ENCODE data around the gene GBP3.

Gene GBP3

DNA sequence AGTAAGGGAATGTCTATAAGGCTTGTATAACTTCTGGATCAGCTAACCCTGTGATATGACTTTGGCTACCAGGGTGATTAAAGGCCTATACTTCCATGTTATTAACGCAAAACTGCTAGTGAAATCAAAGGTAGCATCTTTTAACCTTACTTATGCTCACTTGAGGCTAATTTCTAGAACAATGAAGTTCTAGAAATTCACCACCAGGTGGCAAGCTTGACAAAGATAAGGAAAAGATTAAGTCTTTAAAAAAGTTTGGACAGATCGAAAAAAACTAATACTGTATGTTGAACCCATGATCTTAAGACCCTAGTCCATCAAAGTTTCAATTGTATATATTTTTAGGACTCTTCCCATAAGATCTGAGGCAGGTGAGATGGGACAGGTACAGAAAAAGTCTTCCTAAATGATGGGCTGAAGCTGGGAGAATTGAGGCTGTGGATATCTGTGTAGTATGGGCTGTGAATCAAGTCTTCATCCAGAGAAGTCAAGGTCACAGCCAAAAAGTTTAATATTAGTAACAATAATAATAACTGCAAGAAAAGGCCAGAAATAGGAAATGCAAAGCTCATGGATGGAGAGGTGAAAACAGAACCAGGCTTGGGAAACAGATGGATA is 49.0 kb downstream of the GBP3 start:
- no peak for DNase-seq (ENCODE audit: low read depth, low spot score)
- no peak overlapping the region for H3K9ac ChIP-seq (ENCODE audit: insufficient read length, low read depth)
- H3K4me3 ChIP-seq (ENCODE audit: insufficient read length, low read depth) = no peak overlapping the region
- peaks cover 20% of the 10 kb centered on the region for H3K36me3 ChIP-seq (ENCODE audit: insufficient read depth, insufficient read length, low read length)
- no peaks in the 10 kb centered on the region for H3K27me3 ChIP-seq (ENCODE audit: insufficient read depth, insufficient read length)
- 0 out of 2 replicates have a peak, but pooled peaks cover 3% of the 10 kb centered on the region for H3K9me3 ChIP-seq (ENCODE audit: insufficient read depth, low read length)
- no peaks in the 10 kb centered on the region for H3K4me1 ChIP-seq (ENCODE audit: insufficient read depth, insufficient read length)
- TF ChIP-seq SUZ12 (IDR thresholded peaks at IDR 0.05; ENCODE audit: extremely low read depth, insufficient read depth, insufficient read length) (no peak), ZNF274 (IDR thresholded peaks at IDR 0.05; ENCODE audit: low read depth, low read length) (no peak), YY1 (IDR thresholded peaks at IDR 0.05; ENCODE audit: insufficient read depth, insufficient read length) (no peak)

DNA sequence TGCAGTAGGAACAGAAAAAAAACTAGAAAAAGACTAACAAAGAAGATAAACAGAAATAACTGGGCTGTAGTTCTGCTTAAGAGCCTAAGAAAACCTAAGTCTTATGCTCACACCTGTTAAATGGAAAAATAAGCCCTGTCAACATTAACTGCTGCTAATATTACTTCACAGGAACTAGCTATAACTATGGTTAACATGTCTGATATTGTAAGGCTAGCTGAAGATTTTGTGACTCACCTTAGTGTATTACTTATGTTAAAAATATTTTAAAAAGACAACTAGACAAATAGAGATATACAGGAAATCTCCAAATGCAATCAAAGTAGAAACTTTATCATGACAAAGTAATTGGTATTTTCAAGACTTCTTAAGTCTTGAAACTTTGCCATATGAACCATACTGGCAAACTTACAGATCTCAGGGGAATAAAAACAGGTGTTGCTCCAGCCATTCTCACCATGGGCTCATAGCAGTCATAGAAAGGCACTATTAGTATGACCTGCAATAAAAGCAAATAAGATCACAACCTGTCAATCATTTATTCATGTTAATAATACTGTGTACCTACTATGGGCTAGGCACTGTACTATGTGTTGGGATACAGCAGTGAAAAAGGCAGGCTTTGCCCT is 60.9 kb downstream of the GBP3 start:
- Histone ChIP-seq H3K9ac (ENCODE audit: insufficient read length, low read depth) (no peak overlapping the region), H3K36me3 (ENCODE audit: insufficient read depth, insufficient read length, low read length) (peaks cover 79% of the 10 kb centered on the region), H3K9me3 (ENCODE audit: insufficient read depth, low read length) (no peaks in the 10 kb centered on the region), H3K4me3 (ENCODE audit: insufficient read length, low read depth) (no peak overlapping the region), H3K27me3 (ENCODE audit: insufficient read depth, insufficient read length) (no peaks in the 10 kb centered on the region), H3K4me1 (ENCODE audit: insufficient read depth, insufficient read length) (no peaks in the 10 kb centered on the region)
- TF ChIP-seq YY1 (IDR thresholded peaks at IDR 0.05; ENCODE audit: insufficient read depth, insufficient read length) (no peak), SUZ12 (IDR thresholded peaks at IDR 0.05; ENCODE audit: extremely low read depth, insufficient read depth, insufficient read length) (no peak), ZNF274 (IDR thresholded peaks at IDR 0.05; ENCODE audit: low read depth, low read length) (no peak)
- no peak for DNase-seq (ENCODE audit: low read depth, low spot score)

DNA sequence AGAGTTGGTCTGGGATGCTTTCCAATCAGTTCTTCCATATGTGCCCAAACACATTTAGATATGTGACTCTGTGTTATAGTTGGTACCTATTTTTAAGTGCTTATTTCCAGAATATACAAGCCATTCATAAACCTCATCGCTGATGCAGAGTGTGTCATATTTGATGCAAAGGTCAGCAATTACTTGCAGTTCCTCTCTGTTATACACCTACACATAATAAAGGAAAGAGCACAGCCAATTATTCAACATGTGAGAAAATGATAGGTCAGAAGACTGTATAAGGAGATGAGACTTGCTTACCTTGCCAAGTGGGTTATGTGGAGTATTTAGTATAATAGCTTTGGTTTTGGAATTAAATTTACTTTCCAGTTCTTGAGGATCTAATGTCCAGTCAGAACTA is 61.6 kb downstream of the GBP3 start:
- Histone ChIP-seq H3K27me3 (ENCODE audit: insufficient read depth, insufficient read length) (no peaks in the 10 kb centered on the region), H3K9me3 (ENCODE audit: insufficient read depth, low read length) (no peaks in the 10 kb centered on the region), H3K4me1 (ENCODE audit: insufficient read depth, insufficient read length) (no peaks in the 10 kb centered on the region), H3K4me3 (ENCODE audit: insufficient read length, low read depth) (no peak overlapping the region), H3K9ac (ENCODE audit: insufficient read length, low read depth) (no peak overlapping the region), H3K36me3 (ENCODE audit: insufficient read depth, insufficient read length, low read length) (peaks cover 78% of the 10 kb centered on the region)
- TF ChIP-seq SUZ12 (IDR thresholded peaks at IDR 0.05; ENCODE audit: extremely low read depth, insufficient read depth, insufficient read length) = no peak
- DNase-seq (ENCODE audit: low read depth, low spot score) = no peak

Data from NT2/D1 (cell line).